ENCODE measurements around the gene DPF1. TPM values are rescaled to one million over a fixed set of nuclear protein-coding genes. Genes with fewer than 3 reads are reported as not detected.

Gene DPF1
- total RNA-seq, 2 experiments from 2014 or later = 0.14 to 0.31 TPM

GRCh38 chr19:38223617-38224013, 407 bp downstream of the DPF1 start:
- DNase-seq (no peak), ATAC-seq (ENCODE audit: low read depth) (no peak)
- Mint-ChIP-seq H3K27me3 (peaks cover 69% of the 10 kb centered on the region), H3K4me3 (peak overlapping the region; percentile 86), H3K27ac (no peak overlapping the region), H3K4me1 (peaks cover 14% of the 10 kb centered on the region), H3K36me3 (peaks cover 1% of the 10 kb centered on the region), H3K9me3 (no peaks in the 10 kb centered on the region)
- POLR2A ChIA-PET = no interaction called here

- Mint-ChIP-seq H3K27ac (no peak overlapping the region), H3K27me3 (peaks cover 71% of the 10 kb centered on the region), H3K9me3 (no peaks in the 10 kb centered on the region), H3K4me1 (peaks cover 14% of the 10 kb centered on the region), H3K4me3 (peak overlapping the region; percentile 86), H3K36me3 (peaks cover 1% of the 10 kb centered on the region)
- DNase-seq (no peak), ATAC-seq (ENCODE audit: low read depth) (no peak)
- POLR2A ChIA-PET = no interaction called here
Observed at GRCh38 chr19:38223119-38223523, 901 bp downstream of the DPF1 start.

GRCh38 chr19:38221919-38222830, 1.8 kb downstream of the DPF1 start:
- Mint-ChIP-seq H3K27ac (no peak overlapping the region), H3K4me1 (peaks cover 13% of the 10 kb centered on the region), H3K36me3 (peaks cover 1% of the 10 kb centered on the region), H3K9me3 (no peaks in the 10 kb centered on the region), H3K4me3 (no peak overlapping the region), H3K27me3 (peaks cover 65% of the 10 kb centered on the region)
- DNase-seq (no peak), ATAC-seq (ENCODE audit: low read depth) (no peak)
- POLR2A ChIA-PET = no interaction called here

GRCh38 chr19:38221421-38221820, 2.6 kb downstream of the DPF1 start:
- POLR2A ChIA-PET = no interaction called here
- no peak for ATAC-seq (ENCODE audit: low read depth)
- Mint-ChIP-seq H3K9me3 (no peaks in the 10 kb centered on the region), H3K27me3 (peaks cover 57% of the 10 kb centered on the region), H3K27ac (no peak overlapping the region), H3K36me3 (peaks cover 1% of the 10 kb centered on the region), H3K4me3 (no peak overlapping the region), H3K4me1 (peaks cover 13% of the 10 kb centered on the region)
- no peak for DNase-seq

- no peak overlapping the region for H3K27ac Mint-ChIP-seq
- H3K9me3 Mint-ChIP-seq = no peaks in the 10 kb centered on the region
- POLR2A ChIA-PET = no interaction called here
- no peak overlapping the region for H3K4me3 Mint-ChIP-seq
- H3K4me1 Mint-ChIP-seq = peaks cover 12% of the 10 kb centered on the region
- DNase-seq = no peak
- peaks cover 50% of the 10 kb centered on the region for H3K27me3 Mint-ChIP-seq
- H3K36me3 Mint-ChIP-seq = no peaks in the 10 kb centered on the region
- ATAC-seq (ENCODE audit: low read depth) = no peak
Observed at GRCh38 chr19:38219221-38219620, 4.8 kb downstream of the DPF1 start.

GRCh38 chr19:38218204-38218603, 5.8 kb downstream of the DPF1 start:
- no peaks in the 10 kb centered on the region for H3K36me3 Mint-ChIP-seq
- ATAC-seq (ENCODE audit: low read depth) (no peak), DNase-seq (no peak)
- peaks cover 15% of the 10 kb centered on the region for H3K4me1 Mint-ChIP-seq
- peaks cover 46% of the 10 kb centered on the region for H3K27me3 Mint-ChIP-seq
- H3K9me3 Mint-ChIP-seq = no peaks in the 10 kb centered on the region
- no peak overlapping the region for H3K4me3 Mint-ChIP-seq
- POLR2A ChIA-PET = no interaction called here
- H3K27ac Mint-ChIP-seq = no peak overlapping the region

GRCh38 chr19:38216785-38217641, 7.0 kb downstream of the DPF1 start:
- H3K27me3 Mint-ChIP-seq = peaks cover 48% of the 10 kb centered on the region
- H3K27ac Mint-ChIP-seq = no peak overlapping the region
- no peaks in the 10 kb centered on the region for H3K36me3 Mint-ChIP-seq
- DNase-seq = no peak
- POLR2A ChIA-PET = no interaction called here
- H3K9me3 Mint-ChIP-seq = no peaks in the 10 kb centered on the region
- no peak for ATAC-seq (ENCODE audit: low read depth)
- peaks cover 10% of the 10 kb centered on the region for H3K4me1 Mint-ChIP-seq
- no peak overlapping the region for H3K4me3 Mint-ChIP-seq

- H3K9me3 Mint-ChIP-seq = no peaks in the 10 kb centered on the region
- peaks cover 16% of the 10 kb centered on the region for H3K4me1 Mint-ChIP-seq
- POLR2A ChIA-PET = no interaction called here
- peak overlapping the region; percentile 43 for H3K4me3 Mint-ChIP-seq
- DNase-seq (peak; percentile 69), ATAC-seq (ENCODE audit: low read depth) (peak; percentile 87)
- no peaks in the 10 kb centered on the region for H3K36me3 Mint-ChIP-seq
- peaks cover 52% of the 10 kb centered on the region for H3K27me3 Mint-ChIP-seq
- peak overlapping the region; percentile 44 for H3K27ac Mint-ChIP-seq
Observed at GRCh38 chr19:38213911-38214625, 10.0 kb downstream of the DPF1 start.

GRCh38 chr19:38213469-38213868, 10.6 kb downstream of the DPF1 start:
- Mint-ChIP-seq H3K27me3 (peaks cover 53% of the 10 kb centered on the region), H3K36me3 (no peaks in the 10 kb centered on the region), H3K4me1 (peaks cover 16% of the 10 kb centered on the region), H3K9me3 (no peaks in the 10 kb centered on the region), H3K4me3 (no peak overlapping the region), H3K27ac (no peak overlapping the region)
- POLR2A ChIA-PET = no interaction called here
- DNase-seq (no peak), ATAC-seq (ENCODE audit: low read depth) (no peak)

GRCh38 chr19:38211766-38212165, 12.3 kb downstream of the DPF1 start:
- DNase-seq (no peak), ATAC-seq (ENCODE audit: low read depth) (no peak)
- POLR2A ChIA-PET = no interaction called here
- Mint-ChIP-seq H3K27me3 (peaks cover 51% of the 10 kb centered on the region), H3K27ac (no peak overlapping the region), H3K4me1 (peaks cover 16% of the 10 kb centered on the region), H3K36me3 (no peaks in the 10 kb centered on the region), H3K9me3 (no peaks in the 10 kb centered on the region), H3K4me3 (no peak overlapping the region)

GRCh38 chr19:38211151-38211591, 12.9 kb downstream of the DPF1 start:
- H3K4me1 Mint-ChIP-seq = peaks cover 16% of the 10 kb centered on the region
- no peak for ATAC-seq (ENCODE audit: low read depth)
- H3K4me3 Mint-ChIP-seq = no peak overlapping the region

GRCh38 chr19:38210458-38210987, 13.5 kb downstream of the DPF1 start:
- ATAC-seq (ENCODE audit: low read depth) = no peak
- H3K36me3 Mint-ChIP-seq = no peaks in the 10 kb centered on the region
- H3K27me3 Mint-ChIP-seq = peaks cover 46% of the 10 kb centered on the region
- H3K27ac Mint-ChIP-seq = no peak overlapping the region
- peaks cover 16% of the 10 kb centered on the region for H3K4me1 Mint-ChIP-seq
- POLR2A ChIA-PET = no interaction called here
- DNase-seq = no peak
- H3K9me3 Mint-ChIP-seq = no peaks in the 10 kb centered on the region
- no peak overlapping the region for H3K4me3 Mint-ChIP-seq

More at GRCh38 chr19:38211151-38211591, 12.9 kb downstream of the DPF1 start:
- peaks cover 51% of the 10 kb centered on the region for H3K27me3 Mint-ChIP-seq
- H3K27ac Mint-ChIP-seq = no peak overlapping the region
- no peaks in the 10 kb centered on the region for H3K9me3 Mint-ChIP-seq
- H3K36me3 Mint-ChIP-seq = no peaks in the 10 kb centered on the region
- POLR2A ChIA-PET = no interaction called here
- DNase-seq = no peak
